HG03196 (cell line): ENCODE measurements around the gene LINGO1.

Experiments used
- ATAC-seq: cut with Tn5 transposase; IDR thresholded peaks from one replicate; pipeline ENCODE4 v1.9.1; 2021; ENCODE audit not compliant: unreplicated experiment

The LINGO1 gene

GRCh38 chr15:77632534-77633133 is at the start of gene LINGO1:
TSS of gene LINGO1 (minus strand) at chr15:77632912. CDS start at chr15:77632315, 597 bp downstream.
- ATAC-seq = no peak

- no peak for ATAC-seq
Measured at GRCh38 chr15:77681362-77681761, 48.6 kb upstream of the LINGO1 start.

- no peak for ATAC-seq
Measured at GRCh38 chr15:77676569-77677375, 44.1 kb upstream of the LINGO1 start.

GRCh38 chr15:77675806-77676415 is 43.2 kb upstream of the LINGO1 start:
- no peak for ATAC-seq

- ATAC-seq = no peak
Measured at GRCh38 chr15:77674327-77674726, 41.6 kb upstream of the LINGO1 start.

GRCh38 chr15:77673866-77674265 is 41.2 kb upstream of the LINGO1 start:
- ATAC-seq = no peak

GRCh38 chr15:77672135-77672534 is 39.4 kb upstream of the LINGO1 start:
- ATAC-seq = no peak

- ATAC-seq = no peak
Measured at GRCh38 chr15:77671362-77672056, 38.8 kb upstream of the LINGO1 start.

- no peak for ATAC-seq
Measured at GRCh38 chr15:77670558-77671361, 38.0 kb upstream of the LINGO1 start.

GRCh38 chr15:77669896-77670295 is 37.2 kb upstream of the LINGO1 start:
- no peak for ATAC-seq

GRCh38 chr15:77667338-77668234 is 34.9 kb upstream of the LINGO1 start:
- no peak for ATAC-seq

GRCh38 chr15:77666296-77666660 is 33.6 kb upstream of the LINGO1 start:
- no peak for ATAC-seq

GRCh38 chr15:77665530-77666295 is 33.0 kb upstream of the LINGO1 start:
- ATAC-seq = no peak

GRCh38 chr15:77664428-77664827 is 31.7 kb upstream of the LINGO1 start:
- ATAC-seq = no peak

- no peak for ATAC-seq
Measured at GRCh38 chr15:77663256-77663655, 30.5 kb upstream of the LINGO1 start.

GRCh38 chr15:77659350-77660321 is 26.9 kb upstream of the LINGO1 start:
- ATAC-seq = no peak

- ATAC-seq = no peak
Measured at GRCh38 chr15:77658304-77658703, 25.6 kb upstream of the LINGO1 start.
